HG02610 (cell line): ENCODE data around the gene RTN1.

ENCODE experiments used
- ATAC-seq: cut with Tn5 transposase; IDR thresholded peaks from one replicate; pipeline ENCODE4 v1.9.1; 2021; ENCODE audit warnings: mild to moderate bottlenecking, moderate library complexity; ENCODE audit not compliant: unreplicated experiment

Gene RTN1

DNA sequence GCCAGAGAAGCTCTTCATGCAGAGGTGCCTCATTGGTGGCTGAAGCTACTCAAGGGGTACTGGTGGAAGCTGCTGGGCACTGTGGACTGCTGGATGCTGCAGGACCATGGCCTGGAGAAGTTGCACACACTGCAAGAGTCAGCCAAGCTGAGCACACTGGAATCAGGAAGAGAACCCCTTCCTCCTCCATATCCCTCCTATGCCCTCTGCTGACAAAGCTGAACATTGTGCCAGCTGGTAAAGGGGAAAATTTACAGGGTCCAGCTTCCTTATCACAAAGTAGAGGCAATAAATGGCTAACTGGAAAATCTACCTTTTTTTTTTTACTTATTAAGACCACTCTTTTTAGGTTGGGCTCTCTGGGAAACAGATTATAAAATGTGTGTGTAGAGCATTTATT is 300.5 kb downstream of the RTN1 start:
- ATAC-seq, result no peak

- no peak for ATAC-seq
These were observed 303.9 kb downstream of the RTN1 start for GRCh38 chr14:59566725-59567124.

- no peak for ATAC-seq
These were observed 304.3 kb downstream of the RTN1 start for GRCh38 chr14:59566296-59566695.

GRCh38 chr14:59565087-59565486 is 305.5 kb downstream of the RTN1 start:
- ATAC-seq, result no peak

GRCh38 chr14:59564366-59564765 is 306.2 kb downstream of the RTN1 start:
- no peak for ATAC-seq

DNA sequence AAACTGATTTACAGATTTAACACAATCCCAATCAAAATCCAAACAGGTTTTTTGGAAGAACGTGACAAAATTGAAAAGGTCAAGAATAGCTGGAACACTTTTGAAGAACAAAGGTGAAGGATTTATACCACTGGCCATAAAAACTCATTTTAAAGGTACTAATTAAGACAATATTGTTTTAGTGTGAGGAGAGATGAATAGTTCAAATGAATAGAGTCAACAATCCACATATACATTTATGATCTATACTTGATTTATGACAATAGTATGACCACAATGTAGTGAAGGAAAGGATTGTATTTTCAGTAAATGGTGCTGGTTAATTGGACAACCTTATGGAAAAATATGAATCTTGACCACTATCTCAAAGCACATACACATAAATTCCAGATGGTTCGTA is 323.3 kb downstream of the RTN1 start:
- ATAC-seq, result no peak
